GM12874 (cell line): ENCODE measurements around the gene CACNA1C.

Source experiments
- CTCF ChIP-seq: IDR thresholded peaks from 2 replicates; pipeline ENCODE4 v1.5.1; 2011; ENCODE audit warnings: low read depth, mild to moderate bottlenecking, control low read depth, low read length, moderate library complexity; ENCODE audit not compliant: insufficient read depth

The CACNA1C gene

GRCh38 chr12:2610358-2610757, 557.6 kb downstream of the CACNA1C start:
- TF ChIP-seq CTCF: no peak

- no peak for TF ChIP-seq CTCF
Observed at GRCh38 chr12:2613326-2614073, 560.7 kb downstream of the CACNA1C start.

GRCh38 chr12:2614341-2614740, 561.6 kb downstream of the CACNA1C start:
- no peak for TF ChIP-seq CTCF

- no peak for TF ChIP-seq CTCF
Observed at GRCh38 chr12:2615665-2616402, 563.0 kb downstream of the CACNA1C start.

GRCh38 chr12:2616763-2617162, 564.0 kb downstream of the CACNA1C start:
- no peak for TF ChIP-seq CTCF

GRCh38 chr12:2617365-2617764, 564.6 kb downstream of the CACNA1C start:
- TF ChIP-seq CTCF: no peak

- TF ChIP-seq CTCF: no peak
Observed at GRCh38 chr12:2618291-2618995, 565.7 kb downstream of the CACNA1C start.
